PC-9 (cell line): Measurements from ENCODE around the gene ADGRG7. TPM values are rescaled to one million over a fixed set of nuclear protein-coding genes. Genes with fewer than 3 reads are reported as not detected.

Experiments
- BruUV-seq: library from RNA; stranded (reverse); fragments of 400-500 nt; replicated peaks from 2 replicates; lab custom pipeline; 2021; lab: Mats Ljungman, UMichigan
- CTCF ChIA-PET: fragments of 300-600 bp; sonication (Branson Sonifier 250); formaldehyde crosslinking; loops from one replicate; lab custom pipeline; 2022; ENCODE audit warnings: antibody characterized with exemption; lab: Charles Lee
- POLR2A ChIA-PET: fragments of 300-600 bp; sonication (Branson Sonifier 250); formaldehyde crosslinking; loops from one replicate; lab custom pipeline; 2022; ENCODE audit warnings: antibody characterized with exemption; ENCODE audit not compliant: unreplicated experiment; lab: Charles Lee
- DNase-seq, 2 experiments: peaks; one replicate each; pipeline versions ENCODE4 v3.0.0 to v3.0.0-alpha.2; 2015 to 2022; ENCODE audit warnings: mixed read lengths in 1 of 2
- H2AFZ ChIP-seq: fragments of 200-600 bp; sonication (generic); 2 replicates; pipeline ENCODE4 v1.8.1; 2017; ENCODE audit warnings: antibody characterized with exemption
- H3F3A ChIP-seq: fragments of 200-600 bp; sonication (generic); 2 replicates; pipeline ENCODE4 v1.8.1; 2017; ENCODE audit warnings: antibody characterized with exemption, mild to moderate bottlenecking, low read depth; ENCODE audit not compliant: insufficient read depth
- H3K27ac ChIP-seq: fragments of 200-600 bp; sonication (generic); 2 replicates; pipeline ENCODE4 v1.6.1; 2016; ENCODE audit warnings: mixed run types
- H3K27me3 ChIP-seq: fragments of 200-600 bp; sonication (generic); 2 replicates; pipeline ENCODE4 v1.6.1; 2016; ENCODE audit warnings: low read depth, mixed run types; ENCODE audit not compliant: insufficient read depth
- H3K36me3 ChIP-seq: fragments of 200-600 bp; sonication (generic); 2 replicates; pipeline ENCODE4 v1.6.1; 2016; ENCODE audit warnings: low read depth, mixed run types
- H3K4me1 ChIP-seq: fragments of 200-600 bp; sonication (generic); replicated peaks from 2 replicates; pipeline ENCODE4 v1.6.1; 2016; ENCODE audit warnings: mixed run types; ENCODE audit not compliant: insufficient read depth
- H3K4me2 ChIP-seq: fragments of 200-600 bp; sonication (generic); 2 replicates; pipeline ENCODE4 v1.6.1; 2017; ENCODE audit warnings: mixed run types
- H3K4me3 ChIP-seq: fragments of 200-600 bp; sonication (generic); 2 replicates; pipeline ENCODE4 v1.6.1; 2016; ENCODE audit warnings: mixed run types
- H3K79me2 ChIP-seq: fragments of 200-600 bp; sonication (generic); 2 replicates; pipeline ENCODE4 v1.6.1; 2017; ENCODE audit warnings: low read depth, mixed run types
- H3K9me2 ChIP-seq: fragments of 200-600 bp; sonication (generic); 2 replicates; pipeline ENCODE4 v1.8.1; 2017; ENCODE audit warnings: mild to moderate bottlenecking; ENCODE audit not compliant: insufficient read depth
- H3K9me3 ChIP-seq: fragments of 200-600 bp; sonication (generic); 2 replicates; pipeline ENCODE4 v1.8.1; 2016; ENCODE audit warnings: low read depth; ENCODE audit not compliant: insufficient read depth
- H4K20me1 ChIP-seq: fragments of 200-600 bp; sonication (generic); 2 replicates; pipeline ENCODE4 v1.8.1; 2017; ENCODE audit not compliant: insufficient read depth
- EZH2 ChIP-seq: fragments of 200-600 bp; sonication (generic); IDR thresholded peaks from 2 replicates; pipeline ENCODE4 v1.8.0; 2017; ENCODE audit warnings: antibody characterized with exemption, low read depth
- intact Hi-C: fragments of 100-400 bp; cut with micrococcal nuclease; formaldehyde crosslinking; loops from one replicate; pipeline ENCODE4 v1.10.0; 2022; ENCODE audit not compliant: unreplicated experiment
- total RNA-seq: library from RNA; stranded (reverse); gene quantifications from 2 replicates; pipeline ENCODE4 v1.2.3, GENCODE V29; 2021
- TF ChIP-seq, protein P1 (sequence below): fragments of 200-600 bp; sonication (generic); conservative IDR thresholded peaks from 2 replicates; pipeline ENCODE4 v1.6.1; 2017; ENCODE audit warnings: mixed run types, antibody characterized with exemption, mild to moderate bottlenecking, moderate library complexity

ADGRG7 gene
- total RNA-seq, 1 experiment from 2014 or later: not detected

- intact Hi-C loops: loop anchor here (10.0 kb wide), 1 partner anchor 429 kb away; no protein-coding TSS in a partner anchor
- H3K4me2 ChIP-seq: no peak overlapping the region
- H3K9me2 ChIP-seq: no peaks in the 10 kb centered on the region
- H3K27me3 ChIP-seq: no peaks in the 10 kb centered on the region
- no peaks in the 10 kb centered on the region for H3K9me3 ChIP-seq
- no peak for DNase-seq
- H3K4me3 ChIP-seq: no peak overlapping the region
- BruUV-seq: no TSS peak
- ChIA-PET POLR2A (interaction anchor here (0.5 kb wide), 2 partner anchors 50 to 719 kb away, joined by 4 to 6 read pairs; no protein-coding TSS in a partner anchor), CTCF (interaction anchor here (0.6 kb wide), 1 partner anchor 965 kb away, joined by 3 read pairs; no protein-coding TSS in a partner anchor)
- H3K79me2 ChIP-seq: peaks cover 17% of the 10 kb centered on the region; the same call in 1 of the 2 replicates
- peaks cover 48% of the 10 kb centered on the region for H4K20me1 ChIP-seq
- H3K4me1 ChIP-seq: no peaks in the 10 kb centered on the region
- no peak overlapping the region for H3K27ac ChIP-seq
- H3F3A ChIP-seq: peaks cover 33% of the 10 kb centered on the region
- TF ChIP-seq EZH2: no peak
- TF ChIP-seq, protein P1, sequence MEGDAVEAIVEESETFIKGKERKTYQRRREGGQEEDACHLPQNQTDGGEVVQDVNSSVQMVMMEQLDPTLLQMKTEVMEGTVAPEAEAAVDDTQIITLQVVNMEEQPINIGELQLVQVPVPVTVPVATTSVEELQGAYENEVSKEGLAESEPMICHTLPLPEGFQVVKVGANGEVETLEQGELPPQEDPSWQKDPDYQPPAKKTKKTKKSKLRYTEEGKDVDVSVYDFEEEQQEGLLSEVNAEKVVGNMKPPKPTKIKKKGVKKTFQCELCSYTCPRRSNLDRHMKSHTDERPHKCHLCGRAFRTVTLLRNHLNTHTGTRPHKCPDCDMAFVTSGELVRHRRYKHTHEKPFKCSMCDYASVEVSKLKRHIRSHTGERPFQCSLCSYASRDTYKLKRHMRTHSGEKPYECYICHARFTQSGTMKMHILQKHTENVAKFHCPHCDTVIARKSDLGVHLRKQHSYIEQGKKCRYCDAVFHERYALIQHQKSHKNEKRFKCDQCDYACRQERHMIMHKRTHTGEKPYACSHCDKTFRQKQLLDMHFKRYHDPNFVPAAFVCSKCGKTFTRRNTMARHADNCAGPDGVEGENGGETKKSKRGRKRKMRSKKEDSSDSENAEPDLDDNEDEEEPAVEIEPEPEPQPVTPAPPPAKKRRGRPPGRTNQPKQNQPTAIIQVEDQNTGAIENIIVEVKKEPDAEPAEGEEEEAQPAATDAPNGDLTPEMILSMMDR: no peak
- H2AFZ ChIP-seq: no peak overlapping the region
- H3K36me3 ChIP-seq: peaks cover 94% of the 10 kb centered on the region
Measured at GRCh38 chr3:100743535-100743934, 134.1 kb downstream of the ADGRG7 start.

DNA sequence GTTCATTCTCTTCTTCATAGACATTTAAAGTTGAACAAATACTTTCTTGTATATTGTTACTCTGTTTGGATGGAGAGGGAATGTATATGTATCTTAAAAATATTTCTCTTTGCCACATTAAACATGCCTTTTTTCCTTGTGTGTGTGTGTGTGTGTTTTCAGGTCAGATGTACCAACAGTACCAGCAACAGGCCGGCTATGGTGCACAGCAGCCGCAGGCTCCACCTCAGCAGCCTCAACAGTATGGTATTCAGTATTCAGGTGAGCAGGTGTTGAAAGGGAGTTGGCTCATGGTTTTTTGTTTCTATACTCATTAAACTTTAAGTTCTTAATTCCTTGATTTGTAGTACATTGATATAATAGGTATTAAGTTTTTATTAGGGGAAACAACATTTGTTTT lies 135.3 kb downstream of the ADGRG7 start:
- TF ChIP-seq EZH2: no peak
- TF ChIP-seq, protein P1: no peak
- Histone ChIP-seq H3K36me3 (peaks cover 94% of the 10 kb centered on the region), H2AFZ (no peak overlapping the region), H3F3A (peaks cover 35% of the 10 kb centered on the region), H3K4me1 (no peaks in the 10 kb centered on the region), H3K9me3 (no peaks in the 10 kb centered on the region), H3K4me2 (no peak overlapping the region), H3K79me2 (peaks cover 10% of the 10 kb centered on the region; the same call in 1 of the 2 replicates), H3K27ac (no peak overlapping the region), H3K4me3 (no peak overlapping the region), H3K9me2 (no peaks in the 10 kb centered on the region), H3K27me3 (no peaks in the 10 kb centered on the region), H4K20me1 (peaks cover 38% of the 10 kb centered on the region)
- intact Hi-C loops: loop anchor here (10.0 kb wide), 1 partner anchor 430 kb away; no protein-coding TSS in a partner anchor
- DNase-seq: no peak
- POLR2A ChIA-PET: no interaction called here
- CTCF ChIA-PET: no interaction called here
- no TSS peak for BruUV-seq

Other genes starting within 250 kb of the ADGRG7 start
- gene TOMM70, start 208.5 kb upstream of the ADGRG7 start, total RNA-seq: 63.7 and 65.2 TPM in 2 replicates
- 4.8 TPM in 2 replicates for gene LNP1, start 208.1 kb upstream of the ADGRG7 start, total RNA-seq
- gene TMEM45A, start 117.0 kb upstream of the ADGRG7 start, total RNA-seq: 21.6 and 31.1 TPM in 2 replicates
- 163 and 224 TPM in 2 replicates for gene TFG, start 99.9 kb downstream of the ADGRG7 start, total RNA-seq